HCT116 (cell line): ENCODE measurements around the gene CRISP3. TPM values are rescaled to one million over a fixed set of nuclear protein-coding genes. Genes with fewer than 3 reads are reported as not detected.

Experiments
- ATAC-seq: fragments of 200-7000 bp; cut with Tn5 transposase; 2 replicates; pipeline ENCODE4 v1.9.1; 2020; ENCODE audit warnings: mild to moderate bottlenecking, moderate library complexity
- BruUV-seq: library from RNA; stranded (reverse); fragments of 400-500 nt; replicated peaks from 2 replicates; lab custom pipeline; 2021; lab: Mats Ljungman, UMichigan
- CTCF ChIA-PET: fragments of 300-600 bp; sonication (Branson Sonifier 250); formaldehyde crosslinking; loops from one replicate; lab custom pipeline; 2021; ENCODE audit warnings: antibody characterized with exemption; lab: Charles Lee
- POLR2A ChIA-PET: fragments of 300-600, 350-600 bp; sonication (Branson Sonifier 250); formaldehyde crosslinking; loops from one replicate; lab custom pipeline; 2021; ENCODE audit warnings: antibody characterized with exemption; lab: Charles Lee
- RAD21 ChIA-PET, 2 experiments: fragments of 300-600 bp; sonication (Branson Sonifier 250); formaldehyde crosslinking; loops; one replicate each; lab custom pipeline; 2023; ENCODE audit warnings: low total read pairs in 2 of 2; ENCODE audit not compliant: uncharacterized antibody in 2 of 2, unreplicated experiment in 2 of 2, low non-redundant PET in 1 of 2; lab: Charles Lee
- DNase-seq: peaks from one replicate; pipeline ENCODE4 v3.0.0-alpha.2; 2010; ENCODE audit warnings: low read depth, low spot score
- H2AFZ ChIP-seq: fragments of 200-600 bp; shearing (Covaris generic), sonication (generic); 2 replicates; pipeline ENCODE4 v1.6.1; 2017; ENCODE audit warnings: low read depth, mixed run types, mixed read lengths, antibody characterized with exemption, low read length; ENCODE audit not compliant: poor library complexity, severe bottlenecking
- H3K27ac ChIP-seq: 2 replicates; pipeline ENCODE4 v1.5.1; 2012; ENCODE audit warnings: low read depth, low read length
- H3K27me3 ChIP-seq: fragments of 200-600 bp; sonication (generic); 2 replicates; pipeline ENCODE4 v1.6.1; 2016; ENCODE audit warnings: mixed run types, low read length, mixed read lengths; ENCODE audit not compliant: insufficient read depth
- H3K36me3 ChIP-seq, 2 experiments: fragments of 200-500 bp in 1 of 2; fragments of 200-600 bp in 1 of 2; sonication (Bioruptor generic) in 1 of 2; sonication (generic) in 1 of 2; 2 replicates each; pipeline versions ENCODE4 v1.5.1 to v1.6.1; 2014 to 2016; ENCODE audit warnings: low read length in 2 of 2, inconsistent platforms in 1 of 2, mixed read lengths in 1 of 2, mixed run types in 1 of 2; ENCODE audit not compliant: insufficient read depth in 2 of 2, control insufficient read depth in 1 of 2
- H3K4me1 ChIP-seq, 2 experiments: fragments of 200-600 bp in 1 of 2; sonication (generic) in 1 of 2; 2 replicates each; pipeline versions ENCODE4 v1.5.1 to v1.6.1; 2012 to 2017; ENCODE audit warnings: low read length in 2 of 2, inconsistent platforms in 1 of 2, mild to moderate bottlenecking in 1 of 2, mixed read lengths in 1 of 2, mixed run types in 1 of 2, moderate library complexity in 1 of 2; ENCODE audit not compliant: insufficient read depth in 2 of 2, control insufficient read depth in 1 of 2
- H3K4me2 ChIP-seq: fragments of 200-600 bp; sonication (generic); 2 replicates; pipeline ENCODE4 v1.6.1; 2017; ENCODE audit warnings: mixed run types, low read length, mixed read lengths
- H3K4me3 ChIP-seq, 2 experiments: fragments of 200-600 bp in 1 of 2; sonication (generic) in 1 of 2; replicated peaks in 1 of 2; 2 replicates each; pipeline ENCODE4 v1.5.1; 2011 to 2016; ENCODE audit warnings: low read length in 2 of 2, control low read depth in 1 of 2, low read depth in 1 of 2, mild to moderate bottlenecking in 1 of 2, mixed read lengths in 1 of 2, mixed run types in 1 of 2
- H3K79me2 ChIP-seq: fragments of 200-600 bp; sonication (generic); 2 replicates; pipeline ENCODE4 v1.6.1; 2017; ENCODE audit warnings: mild to moderate bottlenecking, mixed run types, low read length, moderate library complexity, mixed read lengths; ENCODE audit not compliant: insufficient read depth
- H3K9ac ChIP-seq: fragments of 200-600 bp; sonication (generic); 2 replicates; pipeline ENCODE4 v1.6.1; 2016; ENCODE audit warnings: low read length, mixed read lengths
- H3K9me2 ChIP-seq: fragments of 200-600 bp; sonication (generic), shearing (Covaris generic); 2 replicates; pipeline ENCODE4 v1.6.1; 2017; ENCODE audit warnings: mixed run types, mild to moderate bottlenecking, moderate library complexity; ENCODE audit not compliant: insufficient read depth
- H3K9me3 ChIP-seq, 2 experiments: fragments of 200-500 bp in 1 of 2; fragments of 200-600 bp in 1 of 2; sonication (Bioruptor generic) in 1 of 2; sonication (generic) in 1 of 2; 2 replicates each; pipeline ENCODE4 v1.6.1; 2014 to 2017; ENCODE audit warnings: low read length in 2 of 2, mixed read lengths in 2 of 2, inconsistent platforms in 1 of 2, low read depth in 1 of 2, mild to moderate bottlenecking in 1 of 2, mixed run types in 1 of 2, moderate library complexity in 1 of 2; ENCODE audit not compliant: control insufficient read depth in 1 of 2, insufficient read depth in 1 of 2
- H4K20me1 ChIP-seq: fragments of 200-600 bp; sonication (generic), shearing (Covaris generic); 2 replicates; pipeline ENCODE4 v1.6.1; 2017; ENCODE audit warnings: mixed run types, mild to moderate bottlenecking, moderate library complexity; ENCODE audit not compliant: insufficient read depth
- ATF3 ChIP-seq: IDR thresholded peaks from 2 replicates; pipeline ENCODE4 v1.6.1; 2012
- CBX3 ChIP-seq: IDR thresholded peaks from 2 replicates; pipeline ENCODE4 v1.6.1; 2012; ENCODE audit warnings: low read depth
- CEBPB ChIP-seq: IDR thresholded peaks from 2 replicates; pipeline ENCODE4 v1.6.1; 2012; ENCODE audit warnings: low read depth
- CTCF ChIP-seq, 3 experiments: fragments of 200-600 bp in 1 of 3; sonication (generic) in 1 of 3; IDR thresholded peaks in 2 of 3; conservative IDR thresholded peaks in 1 of 3; 2 replicates each; pipeline ENCODE4 v1.5.1; 2012 to 2017; ENCODE audit warnings: low read depth in 2 of 3, low read length in 2 of 3, antibody characterized with exemption in 1 of 3, borderline replicate concordance in 1 of 3, control low read depth in 1 of 3, mild to moderate bottlenecking in 1 of 3, mixed read lengths in 1 of 3, mixed run types in 1 of 3, moderate library complexity in 1 of 3; ENCODE audit not compliant: insufficient read depth in 1 of 3
- EGR1 ChIP-seq: IDR thresholded peaks from 2 replicates; pipeline ENCODE4 v1.6.1; 2012; ENCODE audit warnings: low read depth
- ELF1 ChIP-seq: IDR thresholded peaks from 2 replicates; pipeline ENCODE4 v1.6.1; 2012; ENCODE audit warnings: low read depth, borderline replicate concordance
- EZH2 ChIP-seq: fragments of 200-600 bp; sonication (generic); IDR thresholded peaks from 2 replicates; pipeline ENCODE4 v1.6.1; 2017; ENCODE audit warnings: antibody characterized with exemption, mixed run types
- EZH2phosphoT487 ChIP-seq: fragments of 200-600 bp; IDR thresholded peaks from 2 replicates; pipeline ENCODE4 v1.6.1; 2018; ENCODE audit warnings: antibody characterized with exemption, borderline replicate concordance
- FOSL1 ChIP-seq: IDR thresholded peaks from 2 replicates; pipeline ENCODE4 v1.6.1; 2012; ENCODE audit warnings: low read depth
- JUND ChIP-seq: IDR thresholded peaks from 2 replicates; pipeline ENCODE4 v1.6.1; 2012
- MAX ChIP-seq: IDR thresholded peaks from 2 replicates; pipeline ENCODE4 v1.6.1; 2012
- POLR2A ChIP-seq: IDR thresholded peaks from 2 replicates; pipeline ENCODE4 v1.7.0; 2011; ENCODE audit warnings: borderline replicate concordance; ENCODE audit not compliant: insufficient read depth, insufficient read length; ENCODE audit errors: extremely low read depth
- RAD21 ChIP-seq: IDR thresholded peaks from 2 replicates; pipeline ENCODE4 v1.6.1; 2012; ENCODE audit warnings: low read depth, mild to moderate bottlenecking
- REST ChIP-seq: IDR thresholded peaks from 2 replicates; pipeline ENCODE4 v1.6.1; 2012; ENCODE audit warnings: low read depth
- SIN3A ChIP-seq: IDR thresholded peaks from 2 replicates; pipeline ENCODE4 v1.6.1; 2012; ENCODE audit warnings: low read depth
- SP1 ChIP-seq: IDR thresholded peaks from 2 replicates; pipeline ENCODE4 v1.6.1; 2012; ENCODE audit warnings: low read depth
- SRF ChIP-seq: IDR thresholded peaks from 2 replicates; pipeline ENCODE4 v1.6.1; 2012; ENCODE audit warnings: low read depth
- TCF7L2 ChIP-seq: IDR thresholded peaks from 2 replicates; pipeline ENCODE4 v1.7.0; 2011; ENCODE audit warnings: borderline replicate concordance, inconsistent platforms; ENCODE audit not compliant: insufficient read depth, insufficient read length; ENCODE audit errors: extremely low read depth
- intact Hi-C: fragments of 100-400 bp; cut with micrococcal nuclease; formaldehyde crosslinking; loops from 2 replicates; pipeline ENCODE4 v1.10.0; 2022
- total RNA-seq: library from RNA; stranded (reverse); gene quantifications from one replicate; pipeline ENCODE4 v1.2.1, GENCODE V29; 2021; ENCODE audit not compliant: unreplicated experiment

The CRISP3 gene
- total RNA-seq, 1 experiment from 2014 or later = not detected

- ChIA-PET RAD21 (no interaction called here), POLR2A (no interaction called here), CTCF (no interaction called here)
- Histone ChIP-seq H3K36me3 (no peaks in the 10 kb centered on the region), H3K4me1 (no peaks in the 10 kb centered on the region), H3K27ac (no peak overlapping the region), H3K9me2 (no peaks in the 10 kb centered on the region), H3K9ac (no peak overlapping the region), H3K4me3 (no peak overlapping the region), H2AFZ (no peak overlapping the region), H3K27me3 (no peaks in the 10 kb centered on the region), H3K79me2 (no peaks in the 10 kb centered on the region), H3K9me3 (no peaks in the 10 kb centered on the region), H3K4me2 (no peak overlapping the region), H4K20me1 (no peaks in the 10 kb centered on the region)
- intact Hi-C loops = no loop called here
- no TSS peak for BruUV-seq
- ATAC-seq = no peak
- no peak for DNase-seq
- no peak for TF ChIP-seq RAD21
- no peak for TF ChIP-seq FOSL1
- no peak for TF ChIP-seq CBX3
- TF ChIP-seq EGR1 = no peak
- no peak for TF ChIP-seq JUND
- TF ChIP-seq REST = no peak
- no peak for TF ChIP-seq SP1
- TF ChIP-seq SRF = no peak
- TF ChIP-seq TCF7L2 = no peak
- TF ChIP-seq SIN3A = no peak
- TF ChIP-seq CTCF (IDR thresholded peaks at IDR 0.05 in 2 of 3, conservative IDR thresholded peaks at IDR 0.05 in 1 of 3; ENCODE audit: borderline replicate concordance in 1 of 3, insufficient read depth in 1 of 3, low read depth in 2 of 3, low read length in 2 of 3) = no peak
- TF ChIP-seq EZH2 = no peak
- no peak for TF ChIP-seq ELF1
- TF ChIP-seq CEBPB = no peak
- TF ChIP-seq MAX = no peak
- TF ChIP-seq EZH2phosphoT487 = no peak
- TF ChIP-seq ATF3 = no peak
- no peak for TF ChIP-seq POLR2A
Measured at GRCh38 chr6:49782725-49783124, 38.5 kb upstream of the CRISP3 start.
